ENCODE data around the gene AP2A2.
"Not testable (repeated sequence)": the region's sequence is repeated elsewhere in the genome, so short reads cannot be mapped to it uniquely, and the experiment has no call there.

Gene AP2A2

GRCh38 chr11:1013631-1013935 is 87.9 kb downstream of the AP2A2 start:
- no peak overlapping the region for H3K4me3 ChIP-seq (ENCODE audit: low read depth, low read length)
- in situ Hi-C loops (cut with HindIII; ENCODE audit: low sequenced_read_pairs), result no loop called here
- no peak for TF ChIP-seq CTCF (IDR thresholded peaks at IDR 0.05; ENCODE audit: low read depth, low read length)
- DNase-seq (ENCODE audit: low read depth, low spot score), result no peak

GRCh38 chr11:1014276-1014675 is 88.6 kb downstream of the AP2A2 start:
- TF ChIP-seq CTCF (IDR thresholded peaks at IDR 0.05; ENCODE audit: low read depth, low read length), result no peak
- no peak overlapping the region for H3K4me3 ChIP-seq (ENCODE audit: low read depth, low read length)
- in situ Hi-C loops (cut with HindIII; ENCODE audit: low sequenced_read_pairs), result no loop called here
- no peak for DNase-seq (ENCODE audit: low read depth, low spot score)

- no peak for TF ChIP-seq CTCF (IDR thresholded peaks at IDR 0.05; ENCODE audit: low read depth, low read length)
- no peak overlapping the region for H3K4me3 ChIP-seq (ENCODE audit: low read depth, low read length)
- in situ Hi-C loops (cut with HindIII; ENCODE audit: low sequenced_read_pairs), result no loop called here
- DNase-seq (ENCODE audit: low read depth, low spot score), result no peak
These were observed 89.4 kb downstream of the AP2A2 start for GRCh38 chr11:1015064-1015463.

- in situ Hi-C loops (cut with HindIII; ENCODE audit: low sequenced_read_pairs), result no loop called here
These were observed 90.3 kb downstream of the AP2A2 start for GRCh38 chr11:1015826-1016545.

GRCh38 chr11:1016610-1017126 is 91.0 kb downstream of the AP2A2 start:
- H3K4me3 ChIP-seq (ENCODE audit: low read depth, low read length); DNase-seq (ENCODE audit: low read depth, low spot score); in situ Hi-C loops (cut with HindIII; ENCODE audit: low sequenced_read_pairs): not testable (repeated sequence)

More at GRCh38 chr11:1015826-1016545, 90.3 kb downstream of the AP2A2 start:
- no peak overlapping the region for H3K4me3 ChIP-seq (ENCODE audit: low read depth, low read length)
- DNase-seq (ENCODE audit: low read depth, low spot score), result no peak
- no peak for TF ChIP-seq CTCF (IDR thresholded peaks at IDR 0.05; ENCODE audit: low read depth, low read length)

GRCh38 chr11:1017269-1018005 is 91.8 kb downstream of the AP2A2 start:
- no peak overlapping the region for H3K4me3 ChIP-seq (ENCODE audit: low read depth, low read length)
- no peak for TF ChIP-seq CTCF (IDR thresholded peaks at IDR 0.05; ENCODE audit: low read depth, low read length)
- no peak for DNase-seq (ENCODE audit: low read depth, low spot score)
- in situ Hi-C loops (cut with HindIII; ENCODE audit: low sequenced_read_pairs), result no loop called here

- TF ChIP-seq CTCF (IDR thresholded peaks at IDR 0.05; ENCODE audit: low read depth, low read length), result no peak
- in situ Hi-C loops (cut with HindIII; ENCODE audit: low sequenced_read_pairs), result no loop called here
- no peak overlapping the region for H3K4me3 ChIP-seq (ENCODE audit: low read depth, low read length)
- no peak for DNase-seq (ENCODE audit: low read depth, low spot score)
These were observed 92.4 kb downstream of the AP2A2 start for GRCh38 chr11:1018091-1018490.

All from astrocyte of the spinal cord (primary cell).